Measurements from ENCODE around the gene CNOT11. TPM values are rescaled to one million over a fixed set of nuclear protein-coding genes. Genes with fewer than 3 reads are reported as not detected.
"Not testable (repeated sequence)": the region's sequence is repeated elsewhere in the genome, so short reads cannot be mapped to it uniquely, and the experiment has no call there.

Gene CNOT11
- total and polyA plus RNA-seq, 2 donors (not counting 1 experiment from before 2014, with no cell fraction given), result 37.6 to 46.3 TPM

DNA sequence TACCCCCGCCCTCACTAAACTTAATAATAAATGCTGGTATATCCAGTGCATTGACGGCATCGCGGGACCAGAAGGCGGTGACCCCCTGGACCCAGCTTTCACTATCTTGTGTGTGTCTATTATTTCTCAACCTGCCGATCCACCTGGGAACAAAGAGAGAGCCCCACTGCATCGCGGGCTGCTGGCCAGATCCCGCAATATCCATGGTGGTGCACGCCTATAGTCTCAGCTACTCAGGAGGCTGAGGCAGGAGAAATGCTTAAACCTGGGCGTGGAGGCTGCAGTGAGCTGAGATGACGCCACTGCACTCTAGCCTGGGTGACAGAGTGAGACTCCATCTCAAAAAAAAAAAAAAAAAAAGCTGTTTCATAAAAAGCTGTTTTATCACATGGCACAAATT lies 7.8 kb upstream of the CNOT11 start:
- H3K79me2 ChIP-seq (ENCODE audit: control insufficient read depth, insufficient read depth, low read length); H3K27me3 Mint-ChIP-seq; H3K9ac ChIP-seq (ENCODE audit: low read length); H3K27me3 ChIP-seq (replicated peaks in 1 of 4; ENCODE audit: control extremely low read depth in 1 of 4, control insufficient read depth in 3 of 4, insufficient read depth in 4 of 4, low read length in 3 of 4); H4K20me1 ChIP-seq (ENCODE audit: control insufficient read depth, insufficient read depth, low read length, poor library complexity, severe bottlenecking); H3K27ac Mint-ChIP-seq; intact Hi-C loops (cut with micrococcal nuclease); DNase-seq; H3K9me3 ChIP-seq (ENCODE audit: control extremely low read depth in 1 of 3, control insufficient read depth in 2 of 3, insufficient read depth in 1 of 3, low read length in 2 of 3); CTCF ChIA-PET; POLR2A ChIA-PET; H3K4me2 ChIP-seq (replicated peaks; ENCODE audit: low read depth, low read length, poor library complexity, severe bottlenecking); H3K4me1 Mint-ChIP-seq; H3K4me3 Mint-ChIP-seq; H3K9me3 Mint-ChIP-seq (ENCODE audit: insufficient read depth); H3K4me1 ChIP-seq (ENCODE audit: control insufficient read depth in 2 of 2, insufficient read depth in 2 of 2, low read length in 2 of 2); H3K4me3 ChIP-seq (ENCODE audit: control extremely low read depth in 1 of 5, extremely low read depth in 1 of 5, insufficient read depth in 1 of 5, low read depth in 2 of 5, low read length in 4 of 5); H3K27ac ChIP-seq (ENCODE audit: low read length in 2 of 2); H3K36me3 ChIP-seq (replicated peaks in 1 of 2; ENCODE audit: control extremely low read depth in 1 of 2, control insufficient read depth in 1 of 2, extremely low read depth in 1 of 2, insufficient read depth in 2 of 2, low read length in 1 of 2); H2AFZ ChIP-seq (ENCODE audit: insufficient read depth, low read depth, low read length, poor library complexity, severe bottlenecking); ATAC-seq (ENCODE audit: low read depth): not testable (repeated sequence)
- whole genome bisulfite sequencing (ENCODE audit: insufficient coverage), result 93% methylated on average over 5 of the region's 12 CpGs

DNA sequence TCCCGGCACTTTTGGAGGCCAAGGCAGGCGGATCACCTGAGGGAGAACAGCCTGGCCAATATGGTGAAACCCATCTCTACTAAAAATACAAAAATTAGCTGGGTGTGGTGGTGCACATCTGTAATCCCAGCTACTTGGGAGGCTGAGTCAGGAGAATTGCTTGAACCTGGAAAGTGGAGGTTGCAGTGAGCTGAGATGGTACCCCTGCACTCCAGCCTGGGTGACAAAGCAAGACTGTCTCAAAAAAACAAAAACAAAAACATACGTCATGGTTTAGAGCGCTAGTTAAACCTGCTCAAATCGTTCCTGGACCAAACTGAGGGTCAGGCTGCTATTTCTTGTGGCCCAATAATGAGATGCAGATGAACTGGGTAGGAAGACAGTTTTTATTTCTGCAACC lies 7.2 kb upstream of the CNOT11 start:
- H3K4me3 ChIP-seq (ENCODE audit: control extremely low read depth in 1 of 5, extremely low read depth in 1 of 5, insufficient read depth in 1 of 5, low read depth in 2 of 5, low read length in 4 of 5); H3K9me3 Mint-ChIP-seq (ENCODE audit: insufficient read depth); H3K4me1 Mint-ChIP-seq; intact Hi-C loops (cut with micrococcal nuclease); H3K27ac ChIP-seq (ENCODE audit: low read length in 2 of 2); H2AFZ ChIP-seq (ENCODE audit: insufficient read depth, low read depth, low read length, poor library complexity, severe bottlenecking); H3K4me2 ChIP-seq (replicated peaks; ENCODE audit: low read depth, low read length, poor library complexity, severe bottlenecking); POLR2A ChIA-PET; H3K79me2 ChIP-seq (ENCODE audit: control insufficient read depth, insufficient read depth, low read length); H3K27me3 ChIP-seq (replicated peaks in 1 of 4; ENCODE audit: control extremely low read depth in 1 of 4, control insufficient read depth in 3 of 4, insufficient read depth in 4 of 4, low read length in 3 of 4); ATAC-seq (ENCODE audit: low read depth); H4K20me1 ChIP-seq (ENCODE audit: control insufficient read depth, insufficient read depth, low read length, poor library complexity, severe bottlenecking); H3K27ac Mint-ChIP-seq; CTCF ChIA-PET; H3K9me3 ChIP-seq (ENCODE audit: control extremely low read depth in 1 of 3, control insufficient read depth in 2 of 3, insufficient read depth in 1 of 3, low read length in 2 of 3); DNase-seq; H3K27me3 Mint-ChIP-seq; H3K4me1 ChIP-seq (ENCODE audit: control insufficient read depth in 2 of 2, insufficient read depth in 2 of 2, low read length in 2 of 2); H3K36me3 ChIP-seq (replicated peaks in 1 of 2; ENCODE audit: control extremely low read depth in 1 of 2, control insufficient read depth in 1 of 2, extremely low read depth in 1 of 2, insufficient read depth in 2 of 2, low read length in 1 of 2); H3K4me3 Mint-ChIP-seq; H3K9ac ChIP-seq (ENCODE audit: low read length): not testable (repeated sequence)
- WGBS (ENCODE audit: insufficient coverage), result no CpG with 5 or more reads among the region's 5 CpGs

DNA sequence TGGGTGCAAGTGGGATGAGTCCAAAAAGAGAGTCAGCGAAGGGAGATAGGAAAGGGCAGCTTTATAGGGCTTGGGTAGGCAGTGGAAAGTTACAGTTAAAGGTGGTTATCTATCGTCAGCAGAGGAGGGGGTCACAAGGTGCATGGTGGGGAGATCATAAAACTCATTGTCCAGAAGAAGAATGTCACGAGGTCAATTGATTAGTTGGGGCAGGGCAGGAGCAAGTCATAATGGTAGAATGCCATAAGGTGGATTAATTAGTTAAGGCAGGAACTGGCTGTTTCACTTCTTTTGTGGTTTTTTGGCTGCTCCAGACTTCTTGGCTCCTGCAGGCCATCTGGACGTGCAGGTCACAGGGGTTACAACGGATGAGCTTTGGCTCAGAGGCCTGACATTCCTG lies 3.9 kb upstream of the CNOT11 start:
- DNase-seq; H3K9me3 Mint-ChIP-seq (ENCODE audit: insufficient read depth); H3K4me3 Mint-ChIP-seq; H3K36me3 ChIP-seq (replicated peaks in 1 of 2; ENCODE audit: control extremely low read depth in 1 of 2, control insufficient read depth in 1 of 2, extremely low read depth in 1 of 2, insufficient read depth in 2 of 2, low read length in 1 of 2); H2AFZ ChIP-seq (ENCODE audit: insufficient read depth, low read depth, low read length, poor library complexity, severe bottlenecking); H3K9me3 ChIP-seq (ENCODE audit: control extremely low read depth in 1 of 3, control insufficient read depth in 2 of 3, insufficient read depth in 1 of 3, low read length in 2 of 3); H3K9ac ChIP-seq (ENCODE audit: low read length); H3K27ac ChIP-seq (ENCODE audit: low read length in 2 of 2); intact Hi-C loops (cut with micrococcal nuclease); H3K27ac Mint-ChIP-seq; H4K20me1 ChIP-seq (ENCODE audit: control insufficient read depth, insufficient read depth, low read length, poor library complexity, severe bottlenecking); ATAC-seq (ENCODE audit: low read depth); H3K4me3 ChIP-seq (ENCODE audit: control extremely low read depth in 1 of 5, extremely low read depth in 1 of 5, insufficient read depth in 1 of 5, low read depth in 2 of 5, low read length in 4 of 5); H3K27me3 ChIP-seq (replicated peaks in 1 of 4; ENCODE audit: control extremely low read depth in 1 of 4, control insufficient read depth in 3 of 4, insufficient read depth in 4 of 4, low read length in 3 of 4); H3K27me3 Mint-ChIP-seq; H3K4me2 ChIP-seq (replicated peaks; ENCODE audit: low read depth, low read length, poor library complexity, severe bottlenecking): not testable (repeated sequence)
- ChIA-PET CTCF (interaction anchor here (0.9 to 2.4 kb wide), 2 partner anchors 43 to 236 kb away, joined by 4 to 7 read pairs; no protein-coding TSS in a partner anchor), POLR2A (interaction anchor here (0.6 kb wide), 1 partner anchor 88 kb away, joined by 3 read pairs; no protein-coding TSS in a partner anchor)
- 97% methylated on average over 3 of the region's 5 CpGs for WGBS (ENCODE audit: insufficient coverage)
- peaks cover 20% of the 10 kb centered on the region for H3K4me1 Mint-ChIP-seq
- peaks cover 10% of the 10 kb centered on the region for H3K79me2 ChIP-seq (ENCODE audit: control insufficient read depth, insufficient read depth, low read length)
- peaks cover 8 to 11% of the 10 kb centered on the region in 2 donors for H3K4me1 ChIP-seq (ENCODE audit: control insufficient read depth in 2 of 2, insufficient read depth in 2 of 2, low read length in 2 of 2)
